Measurements from ENCODE around the gene TMEM37. TPM values are rescaled to one million over a fixed set of nuclear protein-coding genes. Genes with fewer than 3 reads are reported as not detected.

Gene TMEM37
- total RNA-seq, 2 donors from 2014 or later, result 1.7 to 6.8 TPM

DNA sequence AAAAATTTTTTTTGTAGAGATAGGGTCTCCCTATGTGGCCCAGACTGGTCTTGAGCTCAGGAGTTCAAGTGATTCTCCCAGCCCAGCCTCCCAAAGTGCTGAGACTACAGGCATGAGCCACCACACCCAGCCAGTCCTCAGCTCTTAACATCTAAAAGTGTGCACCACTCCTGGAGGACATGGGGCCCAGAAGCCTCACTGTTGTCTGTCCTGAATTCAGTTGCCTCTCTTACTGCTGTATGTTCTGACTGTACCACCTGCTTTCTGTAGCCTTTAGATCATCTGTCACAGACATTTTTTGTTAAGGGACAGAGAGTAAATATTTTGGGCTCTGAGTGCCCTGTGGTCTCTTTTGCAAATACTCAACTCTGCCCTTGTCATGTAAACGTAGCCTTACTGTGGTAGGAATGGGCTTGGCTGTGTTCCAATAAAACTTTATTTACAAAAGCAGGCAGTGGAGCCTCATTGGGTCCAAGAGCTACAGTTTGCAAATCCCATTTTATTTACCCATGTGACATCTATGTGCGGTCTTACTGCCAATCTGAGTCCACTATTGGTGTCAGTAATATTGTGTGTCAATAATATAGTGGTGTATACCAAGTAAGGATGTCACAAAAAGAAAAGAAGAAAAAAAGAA, 38.1 kb downstream of the TMEM37 start:
- H3K4me3 ChIP-seq, result no peak overlapping the region
- no peaks in the 10 kb centered on the region for H3K4me1 ChIP-seq (replicated peaks)
- no peak overlapping the region for H3K27ac ChIP-seq
- 23% methylated on average over 2 of the region's 2 CpGs for WGBS
- DNase-seq (ENCODE audit: low spot score), result no peak
- intact Hi-C loops (cut with DNase I), result loop anchor here (10.0 kb wide), 1 partner anchor 455 kb away; no protein-coding TSS in a partner anchor
- TF ChIP-seq POLR2AphosphoS5 (IDR thresholded peaks at IDR 0.05), result no peak
- no peak for TF ChIP-seq POLR2A (IDR thresholded peaks at IDR 0.05)
- TF ChIP-seq, protein P1, sequence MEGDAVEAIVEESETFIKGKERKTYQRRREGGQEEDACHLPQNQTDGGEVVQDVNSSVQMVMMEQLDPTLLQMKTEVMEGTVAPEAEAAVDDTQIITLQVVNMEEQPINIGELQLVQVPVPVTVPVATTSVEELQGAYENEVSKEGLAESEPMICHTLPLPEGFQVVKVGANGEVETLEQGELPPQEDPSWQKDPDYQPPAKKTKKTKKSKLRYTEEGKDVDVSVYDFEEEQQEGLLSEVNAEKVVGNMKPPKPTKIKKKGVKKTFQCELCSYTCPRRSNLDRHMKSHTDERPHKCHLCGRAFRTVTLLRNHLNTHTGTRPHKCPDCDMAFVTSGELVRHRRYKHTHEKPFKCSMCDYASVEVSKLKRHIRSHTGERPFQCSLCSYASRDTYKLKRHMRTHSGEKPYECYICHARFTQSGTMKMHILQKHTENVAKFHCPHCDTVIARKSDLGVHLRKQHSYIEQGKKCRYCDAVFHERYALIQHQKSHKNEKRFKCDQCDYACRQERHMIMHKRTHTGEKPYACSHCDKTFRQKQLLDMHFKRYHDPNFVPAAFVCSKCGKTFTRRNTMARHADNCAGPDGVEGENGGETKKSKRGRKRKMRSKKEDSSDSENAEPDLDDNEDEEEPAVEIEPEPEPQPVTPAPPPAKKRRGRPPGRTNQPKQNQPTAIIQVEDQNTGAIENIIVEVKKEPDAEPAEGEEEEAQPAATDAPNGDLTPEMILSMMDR (IDR thresholded peaks at IDR 0.05), result no peak
- H3K9me3 ChIP-seq, result no peaks in the 10 kb centered on the region
- no peaks in the 10 kb centered on the region for H3K27me3 ChIP-seq (replicated peaks; ENCODE audit: insufficient read depth)
- no peaks in the 10 kb centered on the region for H3K36me3 ChIP-seq

DNA sequence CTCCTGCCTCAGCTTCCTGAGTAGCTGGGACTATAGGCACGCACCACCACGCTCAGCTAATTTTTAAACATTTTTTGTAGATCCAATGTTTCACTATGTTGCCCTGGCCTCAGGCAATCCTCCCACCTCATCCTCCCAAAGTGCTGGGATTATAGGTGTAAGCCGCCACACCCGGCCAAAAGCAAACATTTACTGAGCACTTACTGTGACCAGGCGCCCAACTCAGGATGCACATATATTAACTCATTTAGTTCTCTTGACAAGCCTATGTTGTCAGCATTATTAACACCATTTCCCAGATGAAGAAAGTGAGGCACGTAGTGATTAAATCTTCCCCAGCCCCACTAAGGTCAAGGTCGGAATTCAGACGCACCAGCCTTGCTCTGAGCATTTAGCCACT, 41.1 kb downstream of the TMEM37 start:
- Histone ChIP-seq H3K4me3 (no peak overlapping the region), H3K27me3 (replicated peaks; ENCODE audit: insufficient read depth) (no peaks in the 10 kb centered on the region), H3K9me3 (no peaks in the 10 kb centered on the region), H3K36me3 (no peaks in the 10 kb centered on the region), H3K4me1 (replicated peaks) (no peaks in the 10 kb centered on the region), H3K27ac (no peak overlapping the region)
- DNase-seq (ENCODE audit: low spot score), result no peak
- WGBS, result 93% methylated on average over 8 of the region's 8 CpGs
- no peak for TF ChIP-seq POLR2A (IDR thresholded peaks at IDR 0.05)
- no peak for TF ChIP-seq POLR2AphosphoS5 (IDR thresholded peaks at IDR 0.05)
- TF ChIP-seq, protein P1 (IDR thresholded peaks at IDR 0.05), result no peak
- intact Hi-C loops (cut with DNase I), result loop anchor here (10.0 kb wide), 1 partner anchor 458 kb away; no protein-coding TSS in a partner anchor

DNA sequence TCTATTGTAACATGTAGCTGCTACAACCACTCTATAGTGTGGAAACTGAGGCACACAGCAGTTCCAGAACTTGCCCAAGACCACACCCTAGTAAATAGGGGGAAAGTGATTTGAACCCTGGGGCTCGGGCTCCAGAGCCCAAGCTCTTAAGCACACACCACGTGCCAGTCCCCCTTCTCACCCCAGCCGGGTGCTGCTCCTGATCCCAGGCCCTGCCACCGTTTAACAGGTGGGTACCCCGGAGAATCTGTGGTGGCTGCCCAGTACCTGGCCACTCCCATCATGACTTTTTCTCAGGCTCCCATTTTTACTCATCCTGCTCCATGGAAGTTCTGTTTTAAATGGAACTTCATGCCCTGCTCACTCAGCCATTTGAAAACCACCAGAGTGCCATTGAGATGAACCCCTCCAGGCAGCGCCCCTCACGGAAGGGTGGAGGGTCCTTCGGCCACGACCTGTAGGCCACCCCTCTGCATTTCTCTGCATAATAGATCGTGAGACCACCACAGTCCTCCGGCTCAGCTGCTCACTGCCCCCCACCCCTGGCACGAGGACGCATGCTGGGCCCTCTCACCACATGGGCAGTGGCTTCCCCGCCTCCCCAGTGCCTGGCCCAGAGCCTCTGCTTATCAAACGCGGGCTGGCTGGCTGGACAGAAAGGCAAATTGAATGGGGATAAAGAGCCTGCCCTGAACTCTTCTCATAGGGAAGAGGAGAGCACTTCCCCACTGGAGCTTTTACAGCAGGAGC, 42.1 kb downstream of the TMEM37 start:
- intact Hi-C loops (cut with DNase I), result loop anchor here (10.0 kb wide), 1 partner anchor 459 kb away; no protein-coding TSS in a partner anchor
- no peaks in the 10 kb centered on the region for H3K27me3 ChIP-seq (replicated peaks; ENCODE audit: insufficient read depth)
- no peak overlapping the region for H3K4me3 ChIP-seq
- TF ChIP-seq POLR2AphosphoS5 (IDR thresholded peaks at IDR 0.05) (no peak), POLR2A (IDR thresholded peaks at IDR 0.05) (no peak)
- TF ChIP-seq, protein P1 (IDR thresholded peaks at IDR 0.05), result no peak
- no peaks in the 10 kb centered on the region for H3K36me3 ChIP-seq
- H3K4me1 ChIP-seq (replicated peaks), result no peaks in the 10 kb centered on the region
- no peak for DNase-seq (ENCODE audit: low spot score)
- WGBS, result 89% methylated on average over 16 of the region's 16 CpGs
- H3K27ac ChIP-seq, result no peak overlapping the region
- H3K9me3 ChIP-seq, result no peaks in the 10 kb centered on the region

DNA sequence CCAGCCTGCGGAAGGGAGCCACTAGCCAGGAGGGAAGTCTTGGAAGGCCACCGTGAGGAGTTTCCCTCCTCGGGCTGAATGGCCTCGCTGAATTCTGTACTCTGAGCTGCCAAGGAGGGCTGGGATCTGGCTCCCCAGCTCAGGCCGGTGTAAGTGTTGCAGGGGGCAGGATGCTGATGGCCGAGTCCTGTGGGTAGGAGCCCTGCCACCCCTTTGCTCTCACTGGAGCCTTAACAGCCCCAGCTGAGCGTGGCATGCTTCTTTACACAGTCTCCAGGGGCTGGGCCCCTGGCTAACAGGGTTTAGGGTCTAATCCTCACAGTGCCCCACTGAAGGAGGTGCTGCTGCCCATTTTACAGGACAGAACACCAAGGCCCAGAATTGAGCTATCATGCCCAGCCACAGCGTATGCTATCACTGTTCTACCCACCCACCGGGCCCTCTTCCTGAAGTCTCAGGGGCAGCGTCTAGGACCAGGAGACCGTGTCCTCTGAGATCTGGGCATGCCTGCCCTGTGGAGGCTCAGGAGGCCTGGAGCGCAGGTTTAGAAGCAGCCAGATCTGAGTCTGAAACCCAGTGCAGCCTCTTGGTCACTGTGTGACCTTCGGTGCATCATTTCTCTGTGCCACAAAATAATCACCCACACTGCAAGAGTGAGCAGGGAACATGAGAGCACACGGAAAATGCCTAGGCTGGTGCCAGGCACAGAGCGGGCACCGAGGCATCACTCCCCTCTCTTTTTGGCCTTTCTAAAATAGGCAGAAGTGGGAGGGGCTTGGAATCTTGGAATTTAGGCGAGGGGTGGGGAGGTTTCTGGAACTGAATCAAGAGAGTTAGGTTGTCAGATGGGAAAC, 42.9 kb downstream of the TMEM37 start:
- no peak for TF ChIP-seq POLR2A (IDR thresholded peaks at IDR 0.05)
- no peak for TF ChIP-seq POLR2AphosphoS5 (IDR thresholded peaks at IDR 0.05)
- TF ChIP-seq, protein P1 (IDR thresholded peaks at IDR 0.05), result no peak
- Histone ChIP-seq H3K27me3 (replicated peaks; ENCODE audit: insufficient read depth) (no peaks in the 10 kb centered on the region), H3K9me3 (no peaks in the 10 kb centered on the region), H3K36me3 (no peaks in the 10 kb centered on the region), H3K27ac (no peak overlapping the region), H3K4me1 (replicated peaks) (no peaks in the 10 kb centered on the region), H3K4me3 (no peak overlapping the region)
- no peak for DNase-seq (ENCODE audit: low spot score)
- 89% methylated on average over 17 of the region's 17 CpGs for WGBS
- intact Hi-C loops (cut with DNase I), result loop anchor here (10.0 kb wide), 1 partner anchor 460 kb away; no protein-coding TSS in a partner anchor
